GM23248 (cell line): Measurements from ENCODE around the gene TRAF4. TPM values are rescaled to one million over a fixed set of nuclear protein-coding genes. Genes with fewer than 3 reads are reported as not detected.

Experiments used
- DNase-seq: peaks from one replicate; pipeline ENCODE4 v3.0.0-alpha.2; 2015
- H2AFZ ChIP-seq: fragments of 200-600 bp; sonication (generic); 2 replicates; pipeline ENCODE4 v1.6.1; 2016; ENCODE audit warnings: antibody characterized with exemption
- H3F3A ChIP-seq: fragments of 200-600 bp; sonication (generic); 2 replicates; pipeline ENCODE4 v1.6.1; 2016; ENCODE audit warnings: mild to moderate bottlenecking, antibody characterized with exemption, mixed run types; ENCODE audit not compliant: insufficient read depth
- H3K27ac ChIP-seq: fragments of 200-600 bp; sonication (generic); 2 replicates; pipeline ENCODE4 v1.5.1; 2016; ENCODE audit warnings: mild to moderate bottlenecking
- H3K27me3 ChIP-seq: fragments of 200-600 bp; sonication (generic); replicated peaks from 2 replicates; pipeline ENCODE4 v1.6.1; 2016; ENCODE audit warnings: mild to moderate bottlenecking; ENCODE audit not compliant: insufficient read depth
- H3K36me3 ChIP-seq: fragments of 200-600 bp; sonication (generic); 2 replicates; pipeline ENCODE4 v1.6.1; 2016; ENCODE audit warnings: low read depth, mild to moderate bottlenecking
- H3K4me1 ChIP-seq: fragments of 200-600 bp; sonication (generic); 2 replicates; pipeline ENCODE4 v1.6.1; 2016; ENCODE audit warnings: mild to moderate bottlenecking; ENCODE audit not compliant: insufficient read depth
- H3K4me2 ChIP-seq: fragments of 200-600 bp; sonication (generic); one replicate; pipeline ENCODE4 v1.6.1; 2016; ENCODE audit warnings: mild to moderate bottlenecking; ENCODE audit not compliant: unreplicated experiment
- H3K4me3 ChIP-seq: fragments of 200-600 bp; sonication (generic); 2 replicates; pipeline ENCODE4 v1.5.1; 2016; ENCODE audit warnings: mild to moderate bottlenecking
- H3K79me2 ChIP-seq: fragments of 200-600 bp; sonication (generic); 2 replicates; pipeline ENCODE4 v1.6.1; 2016; ENCODE audit warnings: mild to moderate bottlenecking; ENCODE audit not compliant: insufficient read depth
- H3K9ac ChIP-seq: fragments of 200-600 bp; sonication (generic); 2 replicates; pipeline ENCODE4 v1.6.1; 2016; ENCODE audit warnings: mild to moderate bottlenecking
- H3K9me2 ChIP-seq: fragments of 200-600 bp; sonication (generic); 2 replicates; pipeline ENCODE4 v1.6.1; 2016; ENCODE audit warnings: mixed run types, mild to moderate bottlenecking, moderate library complexity; ENCODE audit not compliant: insufficient read depth
- H3K9me3 ChIP-seq: fragments of 200-600 bp; sonication (generic); one replicate; pipeline ENCODE4 v1.6.1; 2017; ENCODE audit warnings: low read depth
- H4K20me1 ChIP-seq: fragments of 200-600 bp; sonication (generic); 2 replicates; pipeline ENCODE4 v1.6.0; 2016; ENCODE audit not compliant: insufficient read depth
- EZH2 ChIP-seq: fragments of 200-600 bp; sonication (generic); IDR thresholded peaks from 2 replicates; pipeline ENCODE4 v1.6.1; 2018; ENCODE audit warnings: antibody characterized with exemption, mild to moderate bottlenecking; ENCODE audit not compliant: insufficient read depth, poor library complexity, severe bottlenecking
- EZH2phosphoT487 ChIP-seq: fragments of 200-600 bp; sonication (generic); IDR thresholded peaks from 2 replicates; pipeline ENCODE4 v1.6.1; 2018; ENCODE audit warnings: antibody characterized with exemption, moderate library complexity, mild to moderate bottlenecking, low read depth; ENCODE audit not compliant: insufficient read depth
- WGBS, 2 experiments: methylation state at CpG; one replicate each; pipeline ENCODE4 v1.1.6; 2015 to 2017; ENCODE audit warnings: low lambda C conversion rate in 2 of 2, low coverage in 1 of 2; ENCODE audit errors: missing lambda C conversion rate in 2 of 2; 5-methylcytosine and 5-hydroxymethylcytosine counted together
- in situ Hi-C: fragments of 300-500 bp; cut with MboI; formaldehyde crosslinking; loops from 2 replicates; pipeline ENCODE4 v1.15.0; 2020
- polyA plus RNA-seq: library from polyadenylated mRNA; unstranded; fragments of >200 nt; fragmentation: Nextera tagmentation; extraction: Ambion mirVana; gene quantifications from 2 replicates; pipeline ENCODE4 v1.2.1, GENCODE V29; 2016
- total RNA-seq: library from RNA; depleted of rRNA; stranded (reverse); fragments of >200 nt; shearing (Covaris generic); gene quantifications from 2 replicates; pipeline ENCODE4 v1.2.3, GENCODE V29; 2014

The TRAF4 gene
- total and polyA plus RNA-seq, 2 experiments from 2014 or later, result 23.5 to 30.3 TPM

GRCh38 chr17:28738680-28739384, 5.0 kb upstream of the TRAF4 start:
- in situ Hi-C loops, result no loop called here
- Histone ChIP-seq H3K27ac (no peak overlapping the region), H3K79me2 (no peaks in the 10 kb centered on the region), H3K9me3 (no peaks in the 10 kb centered on the region), H3K9ac (no peak overlapping the region), H4K20me1 (no peaks in the 10 kb centered on the region), H3F3A (peaks cover 14% of the 10 kb centered on the region; the same call in 1 of the 2 replicates), H3K36me3 (no peaks in the 10 kb centered on the region), H3K4me1 (peaks cover 11% of the 10 kb centered on the region), H3K4me3 (no peak overlapping the region), H2AFZ (no peak overlapping the region), H3K9me2 (no peaks in the 10 kb centered on the region), H3K4me2 (no peak overlapping the region), H3K27me3 (no peaks in the 10 kb centered on the region)
- DNase-seq, result no peak
- TF ChIP-seq EZH2phosphoT487, result no peak
- no peak for TF ChIP-seq EZH2
- WGBS, 2 experiments, result 84 to 87% methylated on average over 10 of the region's 10 CpGs

DNA sequence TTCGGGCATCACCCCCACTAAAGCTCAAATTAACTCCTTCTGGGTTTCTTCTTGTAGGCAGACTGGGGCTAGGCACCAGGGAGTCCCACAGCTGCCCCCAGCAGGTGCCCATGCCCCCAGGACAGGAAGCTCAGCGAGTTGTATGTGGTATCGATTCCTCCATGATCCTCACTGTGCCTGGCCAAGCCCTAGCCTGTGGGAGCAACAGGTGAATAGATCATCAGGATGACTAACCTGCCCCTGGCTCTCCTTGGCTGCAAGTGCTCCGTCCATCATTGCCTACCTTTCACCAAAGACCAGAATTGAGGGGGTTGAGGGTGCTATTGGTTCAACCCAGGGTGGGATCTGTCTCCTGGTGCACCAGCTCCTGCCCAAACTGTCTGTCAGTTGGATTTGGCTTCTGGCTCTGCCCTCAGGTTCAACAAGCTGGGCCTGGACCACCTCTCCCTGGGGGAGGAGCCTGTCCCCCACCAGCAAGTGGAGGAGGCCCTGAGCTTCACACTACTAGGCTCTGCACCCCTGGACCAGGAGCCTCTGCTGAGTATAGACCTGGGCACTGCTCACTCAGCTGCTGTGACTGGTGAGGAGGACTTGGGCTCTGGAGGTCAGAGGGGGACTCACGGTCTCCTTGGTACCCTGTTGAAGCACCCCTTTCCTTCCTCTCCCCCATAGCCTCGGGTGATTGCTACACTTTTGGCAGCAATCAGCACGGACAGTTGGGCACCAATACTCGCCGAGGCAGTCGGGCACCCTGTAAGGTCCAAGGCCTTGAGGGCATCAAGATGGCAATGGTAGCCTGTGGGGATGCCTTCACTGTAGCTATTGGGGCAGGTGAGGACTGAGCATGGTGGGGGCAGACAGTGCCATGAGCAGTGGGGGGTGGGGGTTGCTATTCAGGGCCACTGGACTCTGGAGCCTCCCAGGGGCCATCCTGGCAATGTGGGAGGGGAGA, 3.1 kb upstream of the TRAF4 start:
- H3K4me1 ChIP-seq, result peaks cover 13% of the 10 kb centered on the region
- H3F3A ChIP-seq, result peaks cover 14% of the 10 kb centered on the region; the same call in 1 of the 2 replicates
- H4K20me1 ChIP-seq, result no peaks in the 10 kb centered on the region
- no peaks in the 10 kb centered on the region for H3K36me3 ChIP-seq
- H3K9me3 ChIP-seq, result no peaks in the 10 kb centered on the region
- no peak for TF ChIP-seq EZH2phosphoT487
- no peak for TF ChIP-seq EZH2
- H3K9me2 ChIP-seq, result no peaks in the 10 kb centered on the region
- H3K27me3 ChIP-seq, result no peaks in the 10 kb centered on the region
- no peak overlapping the region for H3K9ac ChIP-seq
- H3K79me2 ChIP-seq, result peaks cover 15% of the 10 kb centered on the region
- H2AFZ ChIP-seq, result no peak overlapping the region
- no peak overlapping the region for H3K4me3 ChIP-seq
- no peak for DNase-seq
- no peak overlapping the region for H3K27ac ChIP-seq
- no peak overlapping the region for H3K4me2 ChIP-seq
- in situ Hi-C loops, result no loop called here
- 78 to 82% methylated on average over 10 of the region's 10 CpGs for WGBS, 2 experiments

- in situ Hi-C loops, result no loop called here
- no peak for TF ChIP-seq EZH2
- no peak for TF ChIP-seq EZH2phosphoT487
These were observed 2.2 kb upstream of the TRAF4 start for GRCh38 chr17:28741358-28742349.

More at GRCh38 chr17:28741358-28742349, 2.2 kb upstream of the TRAF4 start:
- peaks cover 21% of the 10 kb centered on the region for H3K4me1 ChIP-seq
- H3K9ac ChIP-seq, result no peak overlapping the region
- H3K4me3 ChIP-seq, result no peak overlapping the region
- peaks cover 14% of the 10 kb centered on the region; the same call in 1 of the 2 replicates for H3F3A ChIP-seq
- no peaks in the 10 kb centered on the region for H4K20me1 ChIP-seq
- H3K79me2 ChIP-seq, result peaks cover 25% of the 10 kb centered on the region
- no peak for DNase-seq
- H2AFZ ChIP-seq, result no peak overlapping the region
- H3K4me2 ChIP-seq, result no peak overlapping the region
- WGBS, 2 experiments, result 78 to 85% methylated on average over 17 to 19 of the region's 19 CpGs
- H3K36me3 ChIP-seq, result no peaks in the 10 kb centered on the region
- H3K27me3 ChIP-seq, result no peaks in the 10 kb centered on the region
- H3K9me3 ChIP-seq, result no peaks in the 10 kb centered on the region
- no peak overlapping the region for H3K27ac ChIP-seq
- H3K9me2 ChIP-seq, result no peaks in the 10 kb centered on the region
